ENCODE data around the gene INO80.

The INO80 gene

DNA sequence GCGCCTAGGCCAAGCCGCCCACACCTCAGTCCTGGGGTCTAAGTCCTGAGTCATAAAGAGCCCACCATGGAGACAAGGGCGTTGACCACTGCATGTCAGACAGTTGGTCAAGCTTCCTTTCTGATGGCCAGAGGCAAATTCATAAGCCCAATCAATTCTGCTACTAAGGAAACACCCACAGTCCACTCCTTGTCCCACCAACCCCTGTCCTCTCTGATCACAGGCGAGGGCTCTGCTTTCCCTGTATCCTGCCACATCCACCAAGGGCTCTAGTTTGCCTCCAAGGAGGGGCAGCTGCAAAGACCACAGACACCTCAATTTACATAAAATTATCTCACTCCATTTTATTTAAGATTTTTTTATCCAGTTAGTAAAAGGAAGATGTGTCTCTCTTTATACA, 137.5 kb downstream of the INO80 start:
- Histone ChIP-seq H3F3A (ENCODE audit: low read depth) (no peaks in the 10 kb centered on the region), H3K36me3 (ENCODE audit: insufficient read depth, low read length) (peaks cover 72% of the 10 kb centered on the region), H3K9me2 (replicated peaks; ENCODE audit: low read depth, low read length) (no peaks in the 10 kb centered on the region), H3K79me2 (ENCODE audit: insufficient read depth, low read length) (no peaks in the 10 kb centered on the region), H2AFZ (ENCODE audit: low read length) (no peak overlapping the region), H3K27me3 (ENCODE audit: insufficient read depth, low read length, poor library complexity, severe bottlenecking) (no peaks in the 10 kb centered on the region), H3K4me3 (ENCODE audit: low read length, poor library complexity, severe bottlenecking) (no peak overlapping the region), H3K4me1 (ENCODE audit: insufficient read depth, low read length, poor library complexity, severe bottlenecking) (no peaks in the 10 kb centered on the region), H4K20me1 (ENCODE audit: insufficient read depth, low read length, poor library complexity, severe bottlenecking) (no peaks in the 10 kb centered on the region), H3K4me2 (ENCODE audit: low read depth, low read length, poor library complexity, severe bottlenecking) (no peak overlapping the region), H3K9me3 (ENCODE audit: insufficient read depth, low read depth, low read length) (no peaks in the 10 kb centered on the region), H3K9ac (ENCODE audit: low read depth, low read length, poor library complexity, severe bottlenecking) (no peak overlapping the region)
- no peak for TF ChIP-seq EZH2phosphoT487 (IDR thresholded peaks at IDR 0.05; ENCODE audit: borderline replicate concordance)
- TF ChIP-seq, protein P1, sequence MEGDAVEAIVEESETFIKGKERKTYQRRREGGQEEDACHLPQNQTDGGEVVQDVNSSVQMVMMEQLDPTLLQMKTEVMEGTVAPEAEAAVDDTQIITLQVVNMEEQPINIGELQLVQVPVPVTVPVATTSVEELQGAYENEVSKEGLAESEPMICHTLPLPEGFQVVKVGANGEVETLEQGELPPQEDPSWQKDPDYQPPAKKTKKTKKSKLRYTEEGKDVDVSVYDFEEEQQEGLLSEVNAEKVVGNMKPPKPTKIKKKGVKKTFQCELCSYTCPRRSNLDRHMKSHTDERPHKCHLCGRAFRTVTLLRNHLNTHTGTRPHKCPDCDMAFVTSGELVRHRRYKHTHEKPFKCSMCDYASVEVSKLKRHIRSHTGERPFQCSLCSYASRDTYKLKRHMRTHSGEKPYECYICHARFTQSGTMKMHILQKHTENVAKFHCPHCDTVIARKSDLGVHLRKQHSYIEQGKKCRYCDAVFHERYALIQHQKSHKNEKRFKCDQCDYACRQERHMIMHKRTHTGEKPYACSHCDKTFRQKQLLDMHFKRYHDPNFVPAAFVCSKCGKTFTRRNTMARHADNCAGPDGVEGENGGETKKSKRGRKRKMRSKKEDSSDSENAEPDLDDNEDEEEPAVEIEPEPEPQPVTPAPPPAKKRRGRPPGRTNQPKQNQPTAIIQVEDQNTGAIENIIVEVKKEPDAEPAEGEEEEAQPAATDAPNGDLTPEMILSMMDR (conservative IDR thresholded peaks at IDR 0.05; ENCODE audit: low read length) = no peak

DNA sequence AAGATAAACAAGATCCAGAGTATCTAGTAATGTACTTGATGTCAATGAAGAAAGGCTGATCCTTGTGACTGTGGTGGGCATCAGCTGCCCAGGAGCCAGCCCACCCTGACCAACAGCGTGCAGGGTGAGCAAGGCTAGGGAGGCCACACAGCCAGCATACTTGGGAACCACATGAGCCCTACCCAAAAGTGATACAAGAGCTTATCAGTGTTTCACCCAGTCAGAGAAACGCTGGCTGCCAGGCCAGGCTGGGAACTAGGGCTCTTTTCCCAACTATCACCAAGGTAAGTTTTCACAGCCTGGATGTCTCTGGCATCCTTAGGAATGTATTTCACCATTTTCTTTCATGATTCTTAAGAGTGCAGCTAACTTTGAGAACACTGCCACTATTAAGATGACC, 137.9 kb downstream of the INO80 start:
- Histone ChIP-seq H3K36me3 (ENCODE audit: insufficient read depth, low read length) (peaks cover 68% of the 10 kb centered on the region), H3K4me2 (ENCODE audit: low read depth, low read length, poor library complexity, severe bottlenecking) (no peak overlapping the region)

DNA sequence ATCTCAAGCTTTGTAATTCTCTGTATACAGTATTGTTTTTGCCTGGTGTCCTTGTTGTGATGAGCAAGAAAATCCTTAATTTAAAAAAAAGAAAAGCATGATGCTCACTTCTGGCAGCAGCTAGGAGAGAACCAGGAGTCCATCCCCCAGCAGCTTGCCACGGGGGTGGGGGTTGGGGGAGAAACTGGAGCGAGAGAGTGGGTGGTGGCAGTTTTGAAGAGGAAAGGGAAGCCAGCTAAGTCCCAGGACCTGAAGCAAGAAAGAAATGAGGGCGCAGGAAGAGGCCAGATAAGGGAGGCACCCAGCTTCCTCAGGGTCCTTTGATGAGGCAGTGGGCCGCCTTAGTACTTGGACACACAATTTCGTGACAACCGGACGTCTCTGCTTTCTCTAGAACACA, 139.3 kb downstream of the INO80 start:
- H3F3A ChIP-seq (ENCODE audit: low read depth) = no peaks in the 10 kb centered on the region
- H3K9me2 ChIP-seq (replicated peaks; ENCODE audit: low read depth, low read length) = no peaks in the 10 kb centered on the region
- peaks cover 55% of the 10 kb centered on the region for H3K36me3 ChIP-seq (ENCODE audit: insufficient read depth, low read length)
- no peaks in the 10 kb centered on the region for H3K4me1 ChIP-seq (ENCODE audit: insufficient read depth, low read length, poor library complexity, severe bottlenecking)
- no peaks in the 10 kb centered on the region for H3K27me3 ChIP-seq (ENCODE audit: insufficient read depth, low read length, poor library complexity, severe bottlenecking)
- no peak overlapping the region for H3K9ac ChIP-seq (ENCODE audit: low read depth, low read length, poor library complexity, severe bottlenecking)
- no peaks in the 10 kb centered on the region for H3K9me3 ChIP-seq (ENCODE audit: insufficient read depth, low read depth, low read length)
- TF ChIP-seq EZH2phosphoT487 (IDR thresholded peaks at IDR 0.05; ENCODE audit: borderline replicate concordance) = no peak
- TF ChIP-seq, protein P1 (conservative IDR thresholded peaks at IDR 0.05; ENCODE audit: low read length) = no peak
- no peaks in the 10 kb centered on the region for H4K20me1 ChIP-seq (ENCODE audit: insufficient read depth, low read length, poor library complexity, severe bottlenecking)
- H3K4me2 ChIP-seq (ENCODE audit: low read depth, low read length, poor library complexity, severe bottlenecking) = no peak overlapping the region
- H2AFZ ChIP-seq (ENCODE audit: low read length) = no peak overlapping the region
- no peaks in the 10 kb centered on the region for H3K79me2 ChIP-seq (ENCODE audit: insufficient read depth, low read length)
- H3K4me3 ChIP-seq (ENCODE audit: low read length, poor library complexity, severe bottlenecking) = no peak overlapping the region

More for the DNA sequence above, 137.9 kb downstream of the INO80 start:
- H3K4me3 ChIP-seq (ENCODE audit: low read length, poor library complexity, severe bottlenecking) = no peak overlapping the region
- H3F3A ChIP-seq (ENCODE audit: low read depth) = no peaks in the 10 kb centered on the region
- TF ChIP-seq, protein P1 (conservative IDR thresholded peaks at IDR 0.05; ENCODE audit: low read length) = no peak
- TF ChIP-seq EZH2phosphoT487 (IDR thresholded peaks at IDR 0.05; ENCODE audit: borderline replicate concordance) = no peak
- no peaks in the 10 kb centered on the region for H3K79me2 ChIP-seq (ENCODE audit: insufficient read depth, low read length)
- H3K9me2 ChIP-seq (replicated peaks; ENCODE audit: low read depth, low read length) = no peaks in the 10 kb centered on the region
- no peaks in the 10 kb centered on the region for H3K4me1 ChIP-seq (ENCODE audit: insufficient read depth, low read length, poor library complexity, severe bottlenecking)
- H2AFZ ChIP-seq (ENCODE audit: low read length) = no peak overlapping the region
- no peaks in the 10 kb centered on the region for H3K9me3 ChIP-seq (ENCODE audit: insufficient read depth, low read depth, low read length)
- H4K20me1 ChIP-seq (ENCODE audit: insufficient read depth, low read length, poor library complexity, severe bottlenecking) = no peaks in the 10 kb centered on the region
- H3K9ac ChIP-seq (ENCODE audit: low read depth, low read length, poor library complexity, severe bottlenecking) = no peak overlapping the region
- no peaks in the 10 kb centered on the region for H3K27me3 ChIP-seq (ENCODE audit: insufficient read depth, low read length, poor library complexity, severe bottlenecking)

Data from Loucy (cell line).